IMR-90 (cell line): Measurements from ENCODE around the gene ACLY. TPM values are rescaled to one million over a fixed set of nuclear protein-coding genes. Genes with fewer than 3 reads are reported as not detected.

ENCODE experiments used
- ATAC-seq: fragments of 200-7000 bp; cut with Tn5 transposase; 2 replicates; pipeline ENCODE4 v1.9.1; 2020; ENCODE audit warnings: low read depth, mild to moderate bottlenecking, moderate library complexity
- BruUV-seq: library from RNA; stranded (reverse); fragments of 400-500 nt; replicated peaks from 2 replicates; lab custom pipeline; 2021; lab: Mats Ljungman, UMichigan
- CTCF ChIA-PET: fragments of 300-600 bp; formaldehyde crosslinking; extraction: SDS; loops from one replicate; lab custom pipeline; 2021; ENCODE audit warnings: antibody characterized with exemption; lab: Yijun Ruan, JAX
- POLR2A ChIA-PET: fragments of 300-600 bp; sonication (Branson Sonifier 250); formaldehyde crosslinking; loops from one replicate; lab custom pipeline; 2022; ENCODE audit warnings: antibody characterized with exemption; ENCODE audit not compliant: unreplicated experiment; lab: Charles Lee
- DNase-seq: peaks from one replicate; pipeline ENCODE4 v3.0.0; 2013
- H2AFZ ChIP-seq: replicated peaks from 2 replicates; pipeline ENCODE3; 2013; ENCODE audit warnings: low read length, mild to moderate bottlenecking; ENCODE audit not compliant: poor library complexity
- H2AK5ac ChIP-seq: 2 replicates; pipeline ENCODE4 v1.6.1; 2013; ENCODE audit warnings: low read depth, low read length, inconsistent platforms
- H2AK9ac ChIP-seq: replicated peaks from 2 replicates; pipeline ENCODE3; 2013; ENCODE audit warnings: mild to moderate bottlenecking, low read depth, low read length, moderate library complexity; ENCODE audit not compliant: poor library complexity
- H2BK120ac ChIP-seq: 2 replicates; pipeline ENCODE4 v1.6.1; 2013; ENCODE audit warnings: low read depth, low read length, inconsistent platforms
- H2BK15ac ChIP-seq: 3 replicates; pipeline ENCODE4 v1.6.1; 2013; ENCODE audit warnings: low read depth, low read length, inconsistent platforms
- H2BK20ac ChIP-seq: 2 replicates; pipeline ENCODE4 v1.6.1; 2013; ENCODE audit warnings: low read depth, mild to moderate bottlenecking, inconsistent platforms, low read length, moderate library complexity
- H2BK5ac ChIP-seq: 2 replicates; pipeline ENCODE4 v1.6.1; 2013; ENCODE audit warnings: mild to moderate bottlenecking, low read depth, low read length, inconsistent platforms; ENCODE audit not compliant: poor library complexity, severe bottlenecking
- H3K14ac ChIP-seq: replicated peaks from 2 replicates; pipeline ENCODE4 v1.6.1; 2013; ENCODE audit warnings: low read depth, low read length, inconsistent platforms
- H3K18ac ChIP-seq: 2 replicates; pipeline ENCODE4 v1.6.1; 2013; ENCODE audit warnings: low read depth, low read length, control low read depth
- H3K23ac ChIP-seq: 2 replicates; pipeline ENCODE4 v1.6.1; 2013; ENCODE audit warnings: low read depth, low read length, inconsistent platforms
- H3K27ac ChIP-seq: 2 replicates; pipeline ENCODE4 v1.5.1; 2013; ENCODE audit warnings: mild to moderate bottlenecking, control low read depth, low read length; ENCODE audit not compliant: insufficient read depth
- H3K27me3 ChIP-seq: 2 replicates; pipeline ENCODE4 v1.6.1; 2013; ENCODE audit warnings: low read length; ENCODE audit not compliant: control insufficient read depth, insufficient read depth
- H3K36me3 ChIP-seq: 2 replicates; pipeline ENCODE4 v1.6.1; 2013; ENCODE audit warnings: low read length, mixed read lengths; ENCODE audit not compliant: control insufficient read depth, insufficient read depth
- H3K4ac ChIP-seq: 2 replicates; pipeline ENCODE4 v1.6.1; 2013; ENCODE audit warnings: low read depth, low read length, inconsistent platforms
- H3K4me1 ChIP-seq: 2 replicates; pipeline ENCODE4 v1.6.1; 2013; ENCODE audit warnings: low read length, mixed read lengths; ENCODE audit not compliant: control insufficient read depth, insufficient read depth
- H3K4me2 ChIP-seq: 2 replicates; pipeline ENCODE4 v1.6.1; 2013; ENCODE audit warnings: low read depth, mild to moderate bottlenecking, control low read depth, low read length, moderate library complexity
- H3K4me3 ChIP-seq: 2 replicates; pipeline ENCODE4 v1.5.1; 2013; ENCODE audit warnings: low read depth, mild to moderate bottlenecking, control low read depth, low read length, moderate library complexity; ENCODE audit not compliant: insufficient read depth
- H3K56ac ChIP-seq: 2 replicates; pipeline ENCODE4 v1.6.1; 2013; ENCODE audit warnings: low read length, inconsistent platforms; ENCODE audit not compliant: insufficient read depth; ENCODE audit errors: extremely low read depth
- H3K79me1 ChIP-seq, 2 experiments: 2 replicates each; pipeline ENCODE4 v1.6.1; 2013; ENCODE audit warnings: low read length in 2 of 2, inconsistent platforms in 1 of 2, low read depth in 1 of 2
- H3K9ac ChIP-seq: 2 replicates; pipeline ENCODE4 v1.6.1; 2013; ENCODE audit warnings: low read depth, low read length, control low read depth
- H3K9me1 ChIP-seq: 2 replicates; pipeline ENCODE4 v1.6.1; 2013; ENCODE audit warnings: low read length, inconsistent platforms; ENCODE audit not compliant: insufficient read depth
- H3K9me3 ChIP-seq: 2 replicates; pipeline ENCODE4 v1.6.1; 2013; ENCODE audit warnings: low read length; ENCODE audit not compliant: control insufficient read depth, insufficient read depth
- H4K20me1 ChIP-seq: 2 replicates; pipeline ENCODE4 v1.6.1; 2013; ENCODE audit warnings: low read length, inconsistent platforms; ENCODE audit not compliant: insufficient read depth
- H4K5ac ChIP-seq: 2 replicates; pipeline ENCODE4 v1.6.1; 2013; ENCODE audit warnings: mild to moderate bottlenecking, low read depth, low read length, control low read depth
- H4K8ac ChIP-seq, 2 experiments: 2 replicates each; pipeline ENCODE4 v1.6.1; 2013; ENCODE audit warnings: low read depth in 2 of 2, low read length in 2 of 2, control low read depth in 1 of 2, inconsistent platforms in 1 of 2
- H4K91ac ChIP-seq: 2 replicates; pipeline ENCODE4 v1.6.1; 2013; ENCODE audit warnings: low read depth, low read length, inconsistent platforms; ENCODE audit not compliant: insufficient read depth
- BHLHE40 ChIP-seq: fragments of 150-350 bp; IDR thresholded peaks from 2 replicates; pipeline ENCODE4 v1.6.1; 2016; ENCODE audit warnings: mild to moderate bottlenecking, low read depth, low read length
- CEBPB ChIP-seq: IDR thresholded peaks from 2 replicates; pipeline ENCODE4 v1.6.1; 2012; ENCODE audit warnings: low read depth, low read length, improper control_type of control experiment
- CHD1 ChIP-seq: IDR thresholded peaks from 2 replicates; pipeline ENCODE4 v1.6.1; 2012; ENCODE audit warnings: low read depth, low read length, improper control_type of control experiment
- CTCF ChIP-seq: conservative IDR thresholded peaks from 2 replicates; pipeline ENCODE4 v1.5.1; 2012; ENCODE audit warnings: mild to moderate bottlenecking, low read depth, low read length, improper control_type of control experiment
- ELK1 ChIP-seq: fragments of 150-350 bp; IDR thresholded peaks from 2 replicates; pipeline ENCODE4 v1.6.1; 2016; ENCODE audit warnings: low read depth, mild to moderate bottlenecking, low read length, moderate library complexity, borderline replicate concordance
- FOS ChIP-seq: fragments of 150-350 bp; IDR thresholded peaks from 2 replicates; pipeline ENCODE4 v1.6.1; 2016; ENCODE audit warnings: low read depth, low read length
- MAFK ChIP-seq: IDR thresholded peaks from 2 replicates; pipeline ENCODE4 v1.6.1; 2012; ENCODE audit warnings: low read depth, low read length, improper control_type of control experiment
- MAZ ChIP-seq: IDR thresholded peaks from 2 replicates; pipeline ENCODE4 v1.6.1; 2012; ENCODE audit warnings: low read depth, mild to moderate bottlenecking, low read length, improper control_type of control experiment, moderate library complexity, borderline replicate concordance
- MXI1 ChIP-seq: IDR thresholded peaks from 2 replicates; pipeline ENCODE4 v1.6.1; 2012; ENCODE audit warnings: low read depth, mild to moderate bottlenecking, low read length, moderate library complexity, borderline replicate concordance
- NFE2L2 ChIP-seq: fragments of 150-350 bp; IDR thresholded peaks from 2 replicates; pipeline ENCODE4 v1.6.1; 2016; ENCODE audit warnings: low read depth, mild to moderate bottlenecking, low read length
- POLR2A ChIP-seq: IDR thresholded peaks from 2 replicates; pipeline ENCODE4 v1.6.1; 2012; ENCODE audit warnings: mild to moderate bottlenecking, low read depth, low read length
- RAD21 ChIP-seq: IDR thresholded peaks from 2 replicates; pipeline ENCODE4 v1.6.1; 2012; ENCODE audit warnings: low read length, improper control_type of control experiment
- RCOR1 ChIP-seq: IDR thresholded peaks from 2 replicates; pipeline ENCODE4 v1.6.1; 2012; ENCODE audit warnings: mild to moderate bottlenecking, low read length, improper control_type of control experiment; ENCODE audit not compliant: insufficient replicate concordance
- RFX5 ChIP-seq: IDR thresholded peaks from 2 replicates; pipeline ENCODE4 v1.8.0; 2012; ENCODE audit warnings: low read depth, mild to moderate bottlenecking, low read length, moderate library complexity
- SMC3 ChIP-seq: fragments of 150-350 bp; IDR thresholded peaks from 2 replicates; pipeline ENCODE4 v1.6.1; 2016; ENCODE audit warnings: low read depth, mild to moderate bottlenecking, antibody characterized with exemption, low read length, moderate library complexity
- USF2 ChIP-seq: fragments of 150-350 bp; IDR thresholded peaks from 2 replicates; pipeline ENCODE4 v1.6.1; 2017; ENCODE audit warnings: mild to moderate bottlenecking, antibody characterized with exemption, low read length, low read depth
- WGBS, 2 experiments: methylation state at CpG; one replicate each; pipeline versions ENCODE4 v1.1.5 to v1.1.7; 2013; ENCODE audit warnings: missing lambda C conversion rate in 2 of 2; ENCODE audit not compliant: insufficient read length in 1 of 2; ENCODE audit errors: extremely low coverage in 2 of 2; 5-methylcytosine and 5-hydroxymethylcytosine counted together
- dilution Hi-C: fragments of 300-500 bp; cut with HindIII; formaldehyde crosslinking; loops from one replicate; pipeline ENCODE4 v1.14.3; 2018; ENCODE audit warnings: low sequenced_read_pairs; ENCODE audit not compliant: unreplicated experiment
- in situ Hi-C: fragments of 300-500 bp; cut with MboI; formaldehyde crosslinking; loops from 3 replicates; pipeline ENCODE4 v1.14.3; 2019; ENCODE audit warnings: low sequenced_read_pairs, inconsistent platforms, mixed read lengths
- intact Hi-C: fragments of 100-400 bp; cut with micrococcal nuclease; formaldehyde crosslinking; loops from 2 replicates; pipeline ENCODE4 v1.10.0; 2022
- polyA plus RNA-seq, 3 experiments: library from polyadenylated mRNA; depleted of rRNA; stranded (reverse); fragments of >200 nt; gene quantifications; 2 replicates each; pipeline ENCODE4 v1.2.3, GENCODE V29; 2012; ENCODE audit warnings: low replicate concordance in 1 of 3
- total RNA-seq: library from RNA; depleted of rRNA; stranded (reverse); fragments of >200 nt; gene quantifications from 2 replicates; pipeline ENCODE4 v1.2.3, GENCODE V29; 2012

The ACLY gene
- total and polyA plus RNA-seq, 2 of the 4 experiments (the other 2 are of a cell fraction) = 167 to 230 TPM

- Histone ChIP-seq H3K56ac (no peak overlapping the region), H2BK15ac (no peak overlapping the region), H2BK120ac (no peak overlapping the region), H3K18ac (no peak overlapping the region), H3K14ac (peak overlapping the region; percentile 23; the same call in 1 of the 2 replicates), H3K9me3 (no peaks in the 10 kb centered on the region), H2AK9ac (no peak overlapping the region), H4K91ac (no peak overlapping the region), H3K4me3 (no peak overlapping the region), H2AFZ (no peak overlapping the region), H3K79me1 (peaks cover 23 to 84% of the 10 kb centered on the region in 2 experiments), H4K8ac (0 out of 4 replicates have a peak overlapping the region, but pooled peaks of 1 of the 2 experiments have one; percentile 12), H4K5ac (no peak overlapping the region), H3K4me1 (peaks cover 32% of the 10 kb centered on the region), H3K4me2 (no peak overlapping the region), H3K36me3 (peaks cover 37% of the 10 kb centered on the region), H3K9me1 (peaks cover 45% of the 10 kb centered on the region), H3K23ac (peak overlapping the region; percentile 74; the same call in 1 of the 2 replicates), H4K20me1 (peaks cover 78% of the 10 kb centered on the region), H3K4ac (peak overlapping the region; percentile 32; the same call in 1 of the 2 replicates), H3K9ac (peak overlapping the region; percentile 16; the same call in 1 of the 2 replicates), H2BK5ac (peak overlapping the region; percentile 23), H3K27me3 (no peaks in the 10 kb centered on the region), H2AK5ac (peak overlapping the region; percentile 44; the same call in 1 of the 2 replicates), H2BK20ac (no peak overlapping the region), H3K27ac (no peak overlapping the region)
- dilution Hi-C loops (no loop called here), intact Hi-C loops (no loop called here), in situ Hi-C loops (no loop called here)
- CTCF ChIA-PET = no interaction called here
- no TSS peak for BruUV-seq
- ATAC-seq (no peak), DNase-seq (peak; percentile 24)
- POLR2A ChIA-PET = interaction anchor here (0.5 kb wide), 1 partner anchor 530 kb away, joined by 6 read pairs; no protein-coding TSS in a partner anchor
- no CpG with 5 or more reads among the region's 6 CpGs for WGBS, 2 experiments
- TF ChIP-seq CTCF (no peak), MAFK (no peak), RFX5 (no peak), FOS (no peak), CEBPB (no peak), ELK1 (no peak), BHLHE40 (no peak), MAZ (no peak), USF2 (no peak), RAD21 (no peak), RCOR1 (no peak), NFE2L2 (no peak), CHD1 (no peak), SMC3 (no peak), MXI1 (no peak), POLR2A (no peak)
Observed at GRCh38 chr17:41914358-41914766, 4.4 kb downstream of the ACLY start.
